K562 (cell line): ENCODE measurements around the gene BROX.

ENCODE experiments used
- CHD2 ChIP-seq: IDR thresholded peaks from 2 replicates; pipeline ENCODE4 v1.6.1; 2011; ENCODE audit warnings: low read depth, low read length
- CTCF ChIP-seq, 3 experiments: IDR thresholded peaks in 2 of 3; conservative IDR thresholded peaks in 1 of 3; 2 replicates each; pipeline ENCODE4 v1.5.1; 2011 to 2012; ENCODE audit warnings: low read length in 3 of 3, mild to moderate bottlenecking in 3 of 3, control low read depth in 2 of 3, improper control_type of control experiment in 1 of 3, inconsistent platforms in 1 of 3, low read depth in 1 of 3, mixed read lengths in 1 of 3, moderate library complexity in 1 of 3; ENCODE audit not compliant: insufficient read depth in 2 of 3
- LEF1 ChIP-seq: fragments of 450-650 bp; IDR thresholded peaks from 2 replicates; pipeline ENCODE4 v1.6.1; 2016; ENCODE audit warnings: mild to moderate bottlenecking
- MGA ChIP-seq: fragments of 450-650 bp; IDR thresholded peaks from 2 replicates; pipeline ENCODE4 v1.6.1; 2016; ENCODE audit warnings: mild to moderate bottlenecking, moderate library complexity
- NCOA2 ChIP-seq, 2 experiments: fragments of 450-650 bp; IDR thresholded peaks; 2 replicates each; pipeline ENCODE4 v1.6.1; 2018; ENCODE audit warnings: mild to moderate bottlenecking in 2 of 2, moderate library complexity in 1 of 2; ENCODE audit not compliant: partially characterized antibody in 2 of 2
- NCOA4 ChIP-seq: fragments of 450-650 bp; IDR thresholded peaks from 2 replicates; pipeline ENCODE4 v1.6.1; 2018; ENCODE audit warnings: mild to moderate bottlenecking; ENCODE audit not compliant: partially characterized antibody
- TF ChIP-seq, protein P1 (sequence below): sonication (generic); formaldehyde crosslinking; IDR thresholded peaks from 2 replicates; pipeline ENCODE4 v1.8.1; 2022; ENCODE audit warnings: missing genetic modification reagents
- TF ChIP-seq, protein P2 (sequence below): sonication (generic); formaldehyde crosslinking; IDR thresholded peaks from 2 replicates; pipeline ENCODE4 v1.8.0; 2023; ENCODE audit warnings: missing genetic modification reagents, mild to moderate bottlenecking, borderline replicate concordance

GRCh38 chr1:222739929-222740328, 27.6 kb downstream of the BROX start:
- TF ChIP-seq CHD2 (no peak), CTCF (IDR thresholded peaks at IDR 0.05 in 2 of 3, conservative IDR thresholded peaks at IDR 0.05 in 1 of 3; ENCODE audit: insufficient read depth in 2 of 3, low read depth in 1 of 3, low read length in 3 of 3) (no peak), NCOA2 (IDR thresholded peaks at IDR 0.05; ENCODE audit: partially characterized antibody in 2 of 2) (no peak), MGA (no peak), NCOA4 (no peak), LEF1 (no peak)
- TF ChIP-seq, protein P1, sequence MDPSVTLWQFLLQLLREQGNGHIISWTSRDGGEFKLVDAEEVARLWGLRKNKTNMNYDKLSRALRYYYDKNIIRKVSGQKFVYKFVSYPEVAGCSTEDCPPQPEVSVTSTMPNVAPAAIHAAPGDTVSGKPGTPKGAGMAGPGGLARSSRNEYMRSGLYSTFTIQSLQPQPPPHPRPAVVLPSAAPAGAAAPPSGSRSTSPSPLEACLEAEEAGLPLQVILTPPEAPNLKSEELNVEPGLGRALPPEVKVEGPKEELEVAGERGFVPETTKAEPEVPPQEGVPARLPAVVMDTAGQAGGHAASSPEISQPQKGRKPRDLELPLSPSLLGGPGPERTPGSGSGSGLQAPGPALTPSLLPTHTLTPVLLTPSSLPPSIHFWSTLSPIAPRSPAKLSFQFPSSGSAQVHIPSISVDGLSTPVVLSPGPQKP (CRISPR knock-in tag): no peak
- TF ChIP-seq, protein P2, sequence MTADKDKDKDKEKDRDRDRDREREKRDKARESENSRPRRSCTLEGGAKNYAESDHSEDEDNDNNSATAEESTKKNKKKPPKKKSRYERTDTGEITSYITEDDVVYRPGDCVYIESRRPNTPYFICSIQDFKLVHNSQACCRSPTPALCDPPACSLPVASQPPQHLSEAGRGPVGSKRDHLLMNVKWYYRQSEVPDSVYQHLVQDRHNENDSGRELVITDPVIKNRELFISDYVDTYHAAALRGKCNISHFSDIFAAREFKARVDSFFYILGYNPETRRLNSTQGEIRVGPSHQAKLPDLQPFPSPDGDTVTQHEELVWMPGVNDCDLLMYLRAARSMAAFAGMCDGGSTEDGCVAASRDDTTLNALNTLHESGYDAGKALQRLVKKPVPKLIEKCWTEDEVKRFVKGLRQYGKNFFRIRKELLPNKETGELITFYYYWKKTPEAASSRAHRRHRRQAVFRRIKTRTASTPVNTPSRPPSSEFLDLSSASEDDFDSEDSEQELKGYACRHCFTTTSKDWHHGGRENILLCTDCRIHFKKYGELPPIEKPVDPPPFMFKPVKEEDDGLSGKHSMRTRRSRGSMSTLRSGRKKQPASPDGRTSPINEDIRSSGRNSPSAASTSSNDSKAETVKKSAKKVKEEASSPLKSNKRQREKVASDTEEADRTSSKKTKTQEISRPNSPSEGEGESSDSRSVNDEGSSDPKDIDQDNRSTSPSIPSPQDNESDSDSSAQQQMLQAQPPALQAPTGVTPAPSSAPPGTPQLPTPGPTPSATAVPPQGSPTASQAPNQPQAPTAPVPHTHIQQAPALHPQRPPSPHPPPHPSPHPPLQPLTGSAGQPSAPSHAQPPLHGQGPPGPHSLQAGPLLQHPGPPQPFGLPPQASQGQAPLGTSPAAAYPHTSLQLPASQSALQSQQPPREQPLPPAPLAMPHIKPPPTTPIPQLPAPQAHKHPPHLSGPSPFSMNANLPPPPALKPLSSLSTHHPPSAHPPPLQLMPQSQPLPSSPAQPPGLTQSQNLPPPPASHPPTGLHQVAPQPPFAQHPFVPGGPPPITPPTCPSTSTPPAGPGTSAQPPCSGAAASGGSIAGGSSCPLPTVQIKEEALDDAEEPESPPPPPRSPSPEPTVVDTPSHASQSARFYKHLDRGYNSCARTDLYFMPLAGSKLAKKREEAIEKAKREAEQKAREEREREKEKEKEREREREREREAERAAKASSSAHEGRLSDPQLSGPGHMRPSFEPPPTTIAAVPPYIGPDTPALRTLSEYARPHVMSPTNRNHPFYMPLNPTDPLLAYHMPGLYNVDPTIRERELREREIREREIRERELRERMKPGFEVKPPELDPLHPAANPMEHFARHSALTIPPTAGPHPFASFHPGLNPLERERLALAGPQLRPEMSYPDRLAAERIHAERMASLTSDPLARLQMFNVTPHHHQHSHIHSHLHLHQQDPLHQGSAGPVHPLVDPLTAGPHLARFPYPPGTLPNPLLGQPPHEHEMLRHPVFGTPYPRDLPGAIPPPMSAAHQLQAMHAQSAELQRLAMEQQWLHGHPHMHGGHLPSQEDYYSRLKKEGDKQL (CRISPR knock-in tag): no peak
